HepG2 (cell line): Measurements from ENCODE around the gene TPH1. TPM values are rescaled to one million over a fixed set of nuclear protein-coding genes. Genes with fewer than 3 reads are reported as not detected.

Source experiments
- BATF2 ChIP-seq: sonication (generic); formaldehyde crosslinking; IDR thresholded peaks from 2 replicates; pipeline ENCODE4 v1.8.0; 2022; ENCODE audit warnings: mild to moderate bottlenecking, missing genetic modification reagents, moderate library complexity
- EEA1 ChIP-seq: sonication (generic); formaldehyde crosslinking; IDR thresholded peaks from 2 replicates; pipeline ENCODE4 v1.5.1; 2020; ENCODE audit warnings: mild to moderate bottlenecking, missing genetic modification reagents, borderline replicate concordance
- GZF1 ChIP-seq: sonication (generic); formaldehyde crosslinking; IDR thresholded peaks from 2 replicates; pipeline ENCODE4 v1.5.1; 2020; ENCODE audit warnings: mild to moderate bottlenecking, missing genetic modification reagents
- HMGXB4 ChIP-seq, 2 experiments: sonication (generic) in 1 of 2; formaldehyde crosslinking in 1 of 2; IDR thresholded peaks; 2 replicates each; pipeline versions ENCODE4 v1.4.0 to v1.6.1; 2018 to 2020; ENCODE audit warnings: missing genetic modification reagents in 2 of 2, borderline replicate concordance in 1 of 2, low read depth in 1 of 2, mild to moderate bottlenecking in 1 of 2, missing biosample characterization in 1 of 2
- HOXA9 ChIP-seq: sonication (generic); formaldehyde crosslinking; IDR thresholded peaks from 2 replicates; pipeline ENCODE4 v1.8.1; 2022; ENCODE audit warnings: missing genetic modification reagents, mild to moderate bottlenecking, moderate library complexity, borderline replicate concordance
- KLF13 ChIP-seq: sonication (generic); formaldehyde crosslinking; IDR thresholded peaks from 2 replicates; pipeline ENCODE4 v1.4.0; 2020; ENCODE audit warnings: mild to moderate bottlenecking, missing genetic modification reagents
- MED13 ChIP-seq: sonication (generic); formaldehyde crosslinking; IDR thresholded peaks from 2 replicates; pipeline ENCODE4 v1.5.0; 2020; ENCODE audit warnings: missing genetic modification reagents
- NR0B2 ChIP-seq: sonication (generic); formaldehyde crosslinking; IDR thresholded peaks from 2 replicates; pipeline ENCODE4 v1.4.0; 2020; ENCODE audit warnings: mild to moderate bottlenecking, missing genetic modification reagents
- POGZ ChIP-seq: sonication (generic); formaldehyde crosslinking; IDR thresholded peaks from 2 replicates; pipeline ENCODE4 v1.4.0; 2020; ENCODE audit warnings: mild to moderate bottlenecking, missing genetic modification reagents
- REST ChIP-seq, 2 experiments: IDR thresholded peaks; 2 replicates each; pipeline ENCODE4 v1.6.1; 2011 to 2012; ENCODE audit warnings: low read length in 2 of 2, borderline replicate concordance in 1 of 2, low read depth in 1 of 2, mild to moderate bottlenecking in 1 of 2, moderate library complexity in 1 of 2
- ZBTB25 ChIP-seq: IDR thresholded peaks from 2 replicates; pipeline ENCODE4 v1.6.1; 2018; ENCODE audit warnings: missing genetic modification reagents
- ZFP90 ChIP-seq: sonication (generic); formaldehyde crosslinking; IDR thresholded peaks from 2 replicates; pipeline ENCODE4 v1.8.0; 2022; ENCODE audit warnings: missing genetic modification reagents, mild to moderate bottlenecking, inconsistent platforms, borderline replicate concordance
- ZIK1 ChIP-seq: sonication (generic); formaldehyde crosslinking; IDR thresholded peaks from 2 replicates; pipeline ENCODE4 v1.5.0; 2020; ENCODE audit warnings: mild to moderate bottlenecking, low read depth, missing genetic modification reagents, borderline replicate concordance
- ZNF280D ChIP-seq: sonication (generic); formaldehyde crosslinking; IDR thresholded peaks from 2 replicates; pipeline ENCODE4 v1.5.1; 2020; ENCODE audit warnings: mild to moderate bottlenecking, missing genetic modification reagents
- ZNF33B ChIP-seq: sonication (generic); formaldehyde crosslinking; IDR thresholded peaks from 2 replicates; pipeline ENCODE4 v1.5.1; 2020; ENCODE audit warnings: mild to moderate bottlenecking, missing genetic modification reagents
- polyA plus RNA-seq, 8 experiments: library from polyadenylated mRNA; depleted of rRNA in 3 of 8; stranded (reverse) in 7 of 8; unstranded in 1 of 8; fragments of >200 nt; fragmentation: Illumina TruSeq in 4 of 8; extraction: Trizol in 4 of 8; gene quantifications; 2 replicates each; pipeline versions ENCODE4 v1.2.1 to v1.2.3, GENCODE V29; 2011 to 2016; ENCODE audit warnings: low read depth in 4 of 8, missing spikeins in 1 of 8, mixed read lengths in 1 of 8; ENCODE audit not compliant: insufficient read depth in 1 of 8
- total RNA-seq, 5 experiments: library from RNA; depleted of rRNA; stranded (reverse); fragments of >200 nt; fragmentation: Illumina TruSeq; extraction: Trizol; gene quantifications; 2 replicates each; pipeline ENCODE4 v1.2.3, GENCODE V29; 2016; ENCODE audit warnings: low read depth in 1 of 5

TPH1 gene
- total and polyA plus RNA-seq, 2 of the 13 experiments (the other 11 are each of a cell fraction or from before 2014, with no cell fraction given), result 0.26 to 0.53 TPM

- 0 out of 4 replicates have a peak, but pooled peaks of 1 of the 2 experiments have one; percentile 22 for TF ChIP-seq REST (IDR thresholded peaks at IDR 0.05; ENCODE audit: borderline replicate concordance in 1 of 2, low read depth in 1 of 2, low read length in 2 of 2)
- 0 out of 2 replicates have a peak, but pooled peaks have one; percentile 39 for TF ChIP-seq BATF2
- 0 out of 2 replicates have a peak, but pooled peaks have one; percentile 70 for TF ChIP-seq ZNF33B (CRISPR knock-in tag)
- 0 out of 2 replicates have a peak, but pooled peaks have one; percentile 53 for TF ChIP-seq ZNF280D
- peak; percentile 13 to 45; a peak in 2 of 4 replicates for TF ChIP-seq HMGXB4 (CRISPR knock-in tag; IDR thresholded peaks at IDR 0.05; ENCODE audit: borderline replicate concordance in 1 of 2, low read depth in 1 of 2)
- TF ChIP-seq ZFP90 (CRISPR knock-in tag), result peak; percentile 35; the same call in 1 of the 2 replicates
- no peak; the same call in 1 of the 2 replicates for TF ChIP-seq POGZ (CRISPR knock-in tag)
- peak; percentile 54; the same call in 1 of the 2 replicates for TF ChIP-seq NR0B2 (CRISPR knock-in tag)
- no peak for TF ChIP-seq GZF1 (CRISPR knock-in tag)
- TF ChIP-seq ZBTB25 (CRISPR knock-in tag), result no peak; the same call in 1 of the 2 replicates
- no peak for TF ChIP-seq EEA1 (CRISPR knock-in tag)
- no peak; the same call in 1 of the 2 replicates for TF ChIP-seq MED13 (CRISPR knock-in tag)
- TF ChIP-seq ZIK1, result 0 out of 2 replicates have a peak, but pooled peaks have one; percentile 19
- no peak for TF ChIP-seq HOXA9 (CRISPR knock-in tag)
- no peak for TF ChIP-seq KLF13 (CRISPR knock-in tag)
These were observed 32.9 kb downstream of the TPH1 start, which contains the start of gene SERGEF (continued) for GRCh38 chr11:18012906-18013781.
